ENCODE data around the gene LTA. TPM values are rescaled to one million over a fixed set of nuclear protein-coding genes. Genes with fewer than 3 reads are reported as not detected.

Gene LTA
- polyA plus RNA-seq, 3 donors: 0.26 to 0.28 TPM; not detected in 1

GRCh38 chr6:31541059-31541657, 30.9 kb upstream of the LTA start:
- Histone ChIP-seq H3K9me3 (replicated peaks in 1 of 2; ENCODE audit: control insufficient read depth in 1 of 2, insufficient read depth in 1 of 2, low read length in 2 of 2) (no peaks in the 10 kb centered on the region), H3K27me3 (ENCODE audit: control insufficient read depth in 2 of 2, insufficient read depth in 2 of 2, low read length in 2 of 2) (no peaks in the 10 kb centered on the region), H3K9ac (ENCODE audit: insufficient read depth, low read length, poor library complexity, severe bottlenecking) (peak overlapping the region; percentile 90), H3K36me3 (replicated peaks in 1 of 2; ENCODE audit: control insufficient read depth in 1 of 2, insufficient read depth in 2 of 2, low read length in 2 of 2) (peaks cover 40 to 43% of the 10 kb centered on the region in 2 donors), H3K4me2 (replicated peaks; ENCODE audit: extremely low read depth, low read length, poor library complexity, severe bottlenecking) (peak overlapping the region; percentile 97), H2AFZ (ENCODE audit: insufficient read depth, low read depth, low read length, poor library complexity, severe bottlenecking) (peak overlapping the region; percentile 86), H3K4me1 (ENCODE audit: control insufficient read depth in 1 of 2, insufficient read depth in 2 of 2, low read length in 2 of 2) (peaks cover 32 to 38% of the 10 kb centered on the region in 2 donors), H3K27ac (ENCODE audit: low read depth in 1 of 2, low read length in 2 of 2) (peak overlapping the region; percentile 96 to 97), H4K20me1 (ENCODE audit: insufficient read depth, low read length) (peaks cover 49% of the 10 kb centered on the region), H3K4me3 (replicated peaks in 1 of 3; ENCODE audit: low read depth in 2 of 3, low read length in 3 of 3) (peak overlapping the region; percentile 63 to 95 (median 85)), H3K79me2 (ENCODE audit: insufficient read depth, low read length) (peaks cover 73% of the 10 kb centered on the region)
- Mint-ChIP-seq H3K27me3 (ENCODE audit: low read depth in 3 of 3) (no peaks in the 10 kb centered on the region), H3K9me3 (peaks cover 0 to 2% (median 0%) of the 10 kb centered on the region in 7 donors), H3K4me1 (peaks cover 33% of the 10 kb centered on the region), H3K4me3 (peak overlapping the region; percentile 95 to 96), H3K36me3 (peaks cover 38 to 43% of the 10 kb centered on the region in 2 donors), H3K27ac (peak overlapping the region; percentile 98 to 100 (median 99))
- peak; percentile 48 to 61 (median 48) for DNase-seq
- WGBS (ENCODE audit: insufficient coverage): 0% methylated on average over 6 of the region's 21 CpGs
- intact Hi-C loops (cut with micrococcal nuclease): loop anchor here (5.0 to 10.0 kb wide), 7 partner anchors 44 to 414 kb away; partner anchors contain the start of genes MICB (in 2 of the 2), CLIC1 (in 1 of the 2), CSNK2B (in 1 of the 2) and LY6G5B (in 1 of the 2)
- no peak for TF ChIP-seq CTCF (IDR thresholded peaks at IDR 0.05)

- Mint-ChIP-seq H3K27ac (peak within 1 kb of the TSS; percentile 98 to 100 (median 99)), H3K4me3 (peak within 1 kb of the TSS; percentile 95 to 96), H3K9me3 (peaks cover 0 to 2% (median 0%) of the 10 kb centered on the region in 7 donors), H3K36me3 (peaks cover 30 to 36% of the 10 kb centered on the region in 2 donors), H3K27me3 (ENCODE audit: low read depth in 3 of 3) (no peaks in the 10 kb centered on the region), H3K4me1 (peaks cover 40% of the 10 kb centered on the region)
- H3K36me3 ChIP-seq (replicated peaks in 1 of 2; ENCODE audit: control insufficient read depth in 1 of 2, insufficient read depth in 2 of 2, low read length in 2 of 2): peaks cover 33 to 35% of the 10 kb centered on the region in 2 donors
- H3K4me2 ChIP-seq (replicated peaks; ENCODE audit: extremely low read depth, low read length, poor library complexity, severe bottlenecking): peak within 1 kb of the TSS; percentile 97
- DNase-seq: peak; percentile 96 to 98 (median 97)
- intact Hi-C loops (cut with micrococcal nuclease): loop anchor here (5.0 to 10.0 kb wide), 7 partner anchors 45 to 413 kb away; partner anchors contain the start of genes MICB (in 2 of the 2), CLIC1 (in 1 of the 2), CSNK2B (in 1 of the 2) and LY6G5B (in 1 of the 2)
- no peak for TF ChIP-seq CTCF (IDR thresholded peaks at IDR 0.05)
- WGBS (ENCODE audit: insufficient coverage): under 1% methylated on average over 34 of the region's 43 CpGs
- no peaks in the 10 kb centered on the region for H3K27me3 ChIP-seq (ENCODE audit: control insufficient read depth in 2 of 2, insufficient read depth in 2 of 2, low read length in 2 of 2)
- peak within 1 kb of the TSS; percentile 86 for H2AFZ ChIP-seq (ENCODE audit: insufficient read depth, low read depth, low read length, poor library complexity, severe bottlenecking)
- H3K4me1 ChIP-seq (ENCODE audit: control insufficient read depth in 1 of 2, insufficient read depth in 2 of 2, low read length in 2 of 2): peaks cover 34 to 45% of the 10 kb centered on the region in 2 donors
- H3K79me2 ChIP-seq (ENCODE audit: insufficient read depth, low read length): peaks cover 65% of the 10 kb centered on the region
- peak within 1 kb of the TSS; percentile 96 to 97 for H3K27ac ChIP-seq (ENCODE audit: low read depth in 1 of 2, low read length in 2 of 2)
- peak within 1 kb of the TSS; percentile 63 to 95 (median 85) for H3K4me3 ChIP-seq (replicated peaks in 1 of 3; ENCODE audit: low read depth in 2 of 3, low read length in 3 of 3)
- peaks cover 42% of the 10 kb centered on the region for H4K20me1 ChIP-seq (ENCODE audit: insufficient read depth, low read length)
- peak within 1 kb of the TSS; percentile 90 for H3K9ac ChIP-seq (ENCODE audit: insufficient read depth, low read length, poor library complexity, severe bottlenecking)
- no peaks in the 10 kb centered on the region for H3K9me3 ChIP-seq (replicated peaks in 1 of 2; ENCODE audit: control insufficient read depth in 1 of 2, insufficient read depth in 1 of 2, low read length in 2 of 2)
Measured at GRCh38 chr6:31541658-31542521, 30.2 kb upstream of the LTA start, which contains the start of gene DDX39B. DDX39B (minus strand) TSS chr6:31542003; CDS start chr6:31540532, 1,471 bp downstream.
